Measurements from ENCODE around the gene SYP.
"Not testable (repeated sequence)": the region's sequence is repeated elsewhere in the genome, so short reads cannot be mapped to it uniquely, and the experiment has no call there.

DNA sequence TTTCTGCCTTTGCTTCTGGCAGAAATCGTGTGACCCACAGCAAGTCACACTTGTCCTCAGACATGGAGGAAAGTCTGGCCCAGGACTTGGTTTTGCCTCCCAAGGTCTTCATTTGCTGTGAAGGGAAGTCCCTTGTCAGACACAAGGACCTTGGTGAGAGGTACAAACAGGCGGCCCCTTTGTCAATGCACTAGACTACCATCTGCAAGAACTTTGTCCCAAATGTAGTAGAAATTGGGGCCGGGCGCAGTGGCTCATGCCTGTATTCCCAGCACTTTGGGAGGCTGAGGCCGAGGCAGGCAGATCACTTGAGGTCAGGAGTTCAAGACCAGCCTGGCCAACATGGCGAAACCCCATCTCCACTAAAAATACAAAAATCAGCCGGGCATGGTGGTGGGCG is 26.4 kb downstream of the SYP start:
- TF ChIP-seq CTCF, POLR2A, POLR2AphosphoS5 (IDR thresholded peaks at IDR 0.05): not testable (repeated sequence)

Data from prostate gland (tissue), 2 donors.